NOMO-1 (cell line): Measurements from ENCODE around the gene SIPA1L3.

ENCODE experiments used
- DNase-seq, 2 experiments: peaks; one replicate each; lab custom pipeline; 2025; ENCODE audit not compliant: unreplicated experiment in 2 of 2; lab: John Stamatoyannopoulos, UW

SIPA1L3 gene

DNA sequence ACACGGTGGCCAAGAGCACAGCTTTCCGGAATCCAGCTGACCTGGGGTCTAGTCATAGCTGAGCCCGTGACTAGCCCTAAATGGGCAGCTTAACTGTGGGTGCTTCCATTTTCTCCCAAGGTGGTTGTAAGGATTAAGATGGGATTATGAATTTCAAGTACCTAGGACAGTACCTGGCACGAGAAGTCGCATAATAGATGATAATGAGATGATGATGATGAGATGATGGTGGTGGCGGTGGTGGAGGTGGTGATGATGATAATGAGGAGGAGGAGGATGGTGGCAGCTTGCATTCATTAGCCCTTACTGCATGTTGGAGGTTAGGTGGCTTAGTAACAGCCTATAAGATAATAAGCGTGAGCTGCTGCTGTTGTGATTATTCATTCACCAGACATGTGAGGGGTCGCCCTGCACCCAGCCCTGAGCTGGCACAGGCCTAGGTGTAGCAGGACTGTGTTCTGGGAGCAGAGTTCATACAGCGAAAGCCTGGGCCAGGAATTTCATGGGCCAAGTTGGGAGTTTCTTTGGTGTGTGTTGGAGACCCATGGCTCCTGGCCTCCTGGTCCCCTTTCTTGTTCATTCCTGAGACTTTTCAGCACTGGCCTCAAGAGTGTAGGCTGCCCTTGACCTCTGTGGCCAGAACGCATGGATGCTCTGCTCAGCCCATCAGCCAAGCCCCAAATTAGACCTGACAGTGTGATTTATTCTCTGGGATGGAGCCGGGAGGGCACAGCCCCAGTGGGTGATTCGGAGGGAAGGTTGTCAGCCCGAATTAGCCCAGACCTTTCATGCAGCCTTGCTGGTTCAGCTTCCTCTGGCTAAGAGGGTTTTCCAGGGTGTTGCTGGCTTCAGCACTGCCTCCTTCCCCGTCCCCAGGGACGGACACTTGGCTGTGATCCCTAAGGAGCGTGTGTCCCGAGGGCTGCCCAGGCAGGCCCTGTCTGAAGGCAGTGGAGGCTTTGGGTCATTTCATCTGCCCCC lies 128.8 kb downstream of the SIPA1L3 start:
- no peak for DNase-seq

DNA sequence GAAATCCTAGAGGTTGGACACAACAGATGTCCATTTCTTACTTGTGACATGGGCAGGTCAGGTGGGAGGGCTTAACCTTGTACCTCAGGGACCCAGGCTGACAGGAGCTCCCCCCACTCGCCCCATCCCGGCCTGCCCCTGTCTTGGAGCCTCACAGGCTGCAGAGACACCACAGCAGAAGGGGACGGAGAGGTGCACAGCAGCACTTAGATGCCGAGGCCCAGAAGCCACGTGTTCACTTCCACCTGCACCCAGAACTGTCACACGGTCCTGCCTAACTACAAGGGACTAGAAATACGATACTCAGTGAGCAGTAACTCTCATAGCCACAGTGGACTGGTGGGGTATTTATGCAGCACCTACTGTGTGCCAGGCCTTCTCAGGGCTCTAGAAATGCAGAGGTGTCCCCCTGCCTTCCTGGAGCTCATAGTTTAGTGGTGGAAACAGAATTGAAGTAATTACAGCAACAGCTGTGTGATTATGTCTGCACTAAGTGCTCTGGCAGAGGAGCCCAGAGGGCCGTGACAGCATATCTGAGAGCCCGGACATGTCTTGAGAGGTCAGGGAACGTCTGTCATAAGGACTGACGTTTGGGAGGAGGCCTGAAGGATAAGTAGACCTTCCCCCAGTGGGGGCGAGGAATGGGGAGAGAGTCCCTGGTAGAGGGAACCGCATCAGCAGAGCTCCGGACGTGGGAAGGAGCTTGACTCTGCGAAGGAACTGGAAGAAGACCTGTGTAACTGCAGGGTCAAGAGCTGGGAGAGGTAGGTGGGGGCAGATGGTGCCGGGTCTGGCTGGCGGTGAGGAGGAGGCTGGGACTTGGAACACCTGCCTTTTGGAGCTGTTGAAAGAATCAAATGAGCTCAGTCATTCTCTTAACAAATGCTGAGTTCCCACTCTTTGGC lies 130.0 kb downstream of the SIPA1L3 start:
- no peak for DNase-seq

- DNase-seq: no peak
Observed at GRCh38 chr19:38039966-38040365, 133.0 kb downstream of the SIPA1L3 start.

GRCh38 chr19:38042132-38042531 lies 135.1 kb downstream of the SIPA1L3 start:
- DNase-seq: no peak

- DNase-seq: no peak
Observed at GRCh38 chr19:38043649-38044144, 136.7 kb downstream of the SIPA1L3 start.

- no peak for DNase-seq
Observed at GRCh38 chr19:38044267-38045111, 137.5 kb downstream of the SIPA1L3 start.

- no peak for DNase-seq
Observed at GRCh38 chr19:38045554-38046253, 138.7 kb downstream of the SIPA1L3 start.

- DNase-seq: no peak
Observed at GRCh38 chr19:38046254-38047048, 139.4 kb downstream of the SIPA1L3 start.

GRCh38 chr19:38047049-38047438 lies 140.0 kb downstream of the SIPA1L3 start:
- no peak for DNase-seq

DNA sequence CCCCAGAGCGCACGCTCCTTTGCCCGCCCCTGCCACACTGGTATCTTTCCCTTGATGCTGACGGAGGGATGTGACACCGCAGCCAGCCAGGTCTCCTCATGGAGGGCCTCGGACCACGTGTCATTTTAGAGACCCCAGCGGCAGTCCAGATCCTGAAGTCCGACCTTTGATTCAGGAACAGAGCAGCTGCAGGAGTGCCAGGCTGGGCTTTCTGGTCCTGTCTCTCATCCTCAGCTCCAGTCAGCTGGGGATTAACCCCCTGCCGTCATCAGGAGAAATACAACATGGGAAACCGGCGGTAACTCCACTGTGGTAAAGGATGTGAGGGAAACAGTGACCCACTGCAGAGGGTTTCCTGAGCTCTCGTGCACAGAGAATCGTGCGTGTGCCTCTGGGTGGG lies 140.6 kb downstream of the SIPA1L3 start:
- DNase-seq: no peak

DNA sequence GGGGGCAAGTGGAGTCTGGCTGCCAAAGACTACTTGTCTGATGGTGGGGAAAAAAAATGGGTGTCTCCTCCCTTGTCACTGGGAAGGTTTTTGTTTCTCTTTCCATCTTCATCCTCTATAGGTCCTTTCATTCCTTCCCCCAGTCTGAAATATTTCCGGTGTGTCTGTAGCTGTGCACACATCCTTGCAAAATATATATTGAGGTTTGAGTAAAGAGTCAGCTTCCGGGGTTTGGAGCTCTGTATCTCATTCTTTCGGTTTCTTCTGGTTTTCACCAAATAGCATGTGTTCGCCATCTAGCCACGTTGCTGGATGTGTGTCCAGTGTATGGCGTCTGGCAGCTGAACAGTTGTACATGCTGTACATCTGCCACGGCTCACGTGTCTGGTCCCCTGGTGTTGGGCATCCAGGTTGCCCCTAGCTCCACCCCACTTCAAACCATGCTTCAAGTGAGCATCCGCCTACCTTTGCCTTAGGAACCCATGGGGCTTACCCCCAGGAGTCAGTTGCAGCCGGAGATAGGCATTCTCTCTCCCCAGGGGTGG lies 142.2 kb downstream of the SIPA1L3 start:
- peak; percentile 61 to 87 for DNase-seq

DNA sequence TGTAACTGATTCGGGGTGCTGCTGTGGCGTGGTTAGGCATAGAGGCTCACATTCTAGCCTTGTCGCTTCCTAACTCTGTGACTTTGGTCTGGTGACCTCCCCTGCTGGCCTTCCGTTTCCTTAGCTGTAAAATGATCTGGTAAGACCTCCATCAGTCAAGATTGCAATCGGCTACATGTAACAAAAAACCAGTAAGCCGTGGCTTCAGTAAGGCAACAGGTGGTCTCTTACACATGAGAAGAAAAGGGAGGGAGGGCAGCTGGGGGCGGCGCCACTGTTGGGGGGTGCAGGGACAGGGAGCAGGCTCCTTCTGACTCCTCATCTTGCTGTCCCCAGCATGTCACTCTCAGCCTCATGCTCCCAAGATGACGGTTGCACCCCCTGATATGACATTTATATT lies 148.0 kb downstream of the SIPA1L3 start:
- DNase-seq: no peak

DNA sequence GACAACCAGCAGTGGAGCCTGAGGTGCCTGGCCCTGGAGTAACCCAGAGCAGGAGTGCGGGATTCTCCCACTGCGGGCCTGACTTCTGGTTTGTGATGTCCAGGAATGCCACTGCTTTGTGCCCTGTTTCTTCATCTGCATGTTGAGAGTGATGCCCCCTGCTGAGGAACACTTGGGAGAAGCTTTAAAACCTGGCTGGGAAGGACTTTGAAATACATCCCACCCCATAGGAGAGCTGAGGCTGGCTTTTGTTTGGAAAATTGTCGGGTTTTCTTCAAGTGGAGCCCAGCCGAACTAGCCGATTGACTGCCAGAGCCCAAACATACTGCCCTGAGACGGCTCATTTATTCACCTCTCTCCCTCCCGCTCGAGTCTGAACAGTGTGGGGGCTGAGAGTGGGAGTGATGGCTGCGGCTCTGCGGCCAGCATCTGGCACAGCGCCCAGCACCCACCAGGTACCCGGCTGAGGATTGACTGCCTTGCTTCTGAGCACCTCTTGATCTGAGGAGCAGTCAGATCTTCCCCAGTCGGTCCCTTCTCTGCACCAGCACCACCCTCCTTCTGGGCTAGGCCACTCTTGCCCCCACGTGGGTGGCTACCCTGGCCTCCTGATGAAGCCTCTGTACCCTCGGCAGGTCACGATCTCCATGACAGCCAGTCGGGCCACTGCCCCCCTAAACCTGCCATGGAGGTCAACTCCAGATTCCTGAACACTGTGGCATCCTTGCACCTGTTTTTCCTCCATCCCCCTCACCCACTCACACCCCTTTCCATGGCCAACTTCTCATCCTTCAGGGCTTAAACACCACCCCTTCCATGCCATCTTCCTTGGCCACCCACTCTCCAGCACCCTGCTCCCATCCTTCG lies 148.9 kb downstream of the SIPA1L3 start:
- DNase-seq: no peak

- no peak for DNase-seq
Observed at GRCh38 chr19:38056646-38057045, 149.6 kb downstream of the SIPA1L3 start.

DNA sequence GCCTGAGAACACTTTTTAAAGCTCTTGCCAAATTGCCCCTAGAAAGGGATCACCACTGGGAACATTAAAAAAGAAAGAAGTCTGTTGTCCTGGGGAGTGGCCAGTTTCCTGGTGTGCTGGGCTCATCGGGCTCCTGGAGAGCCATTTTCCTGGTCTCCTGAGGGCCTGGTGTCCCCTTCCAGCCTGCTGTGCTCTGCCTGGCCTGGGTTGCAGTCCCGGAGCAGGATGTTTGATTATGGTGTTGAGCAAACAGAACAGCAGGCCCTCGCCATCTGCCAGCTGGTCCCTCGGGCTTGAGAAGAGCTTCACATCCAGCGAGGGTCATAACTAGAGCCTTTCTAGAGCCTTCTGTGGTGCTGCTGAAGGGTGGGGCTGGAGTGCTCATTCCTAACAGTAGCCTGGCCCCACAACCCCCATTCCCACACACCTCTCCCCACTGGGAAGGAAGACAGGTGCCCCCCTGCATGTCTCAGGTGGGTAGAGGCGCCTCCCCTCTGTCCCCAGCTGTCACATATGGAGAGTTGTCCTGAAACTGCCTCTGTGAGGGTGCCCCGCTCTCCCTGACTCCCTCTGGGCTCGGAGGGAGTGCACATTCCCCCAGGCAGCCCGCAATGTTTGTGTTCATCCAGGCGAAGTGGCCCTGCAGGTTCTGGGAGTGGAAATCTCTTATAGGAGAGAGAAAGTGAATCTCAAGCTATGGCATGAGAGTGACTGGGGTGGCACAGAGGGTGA lies 151.1 kb downstream of the SIPA1L3 start:
- DNase-seq: no peak

- peak; percentile 3 to 33 for DNase-seq
Observed at GRCh38 chr19:38059897-38060296, 152.9 kb downstream of the SIPA1L3 start.

- DNase-seq: no peak
Observed at GRCh38 chr19:38060331-38060730, 153.3 kb downstream of the SIPA1L3 start.
